ENCODE measurements around the gene OR2T2.
A peak's percentile ranks its signal among the peaks of the same experiment; 100 is the strongest.
"Not testable (repeated sequence)": the region's sequence is repeated elsewhere in the genome, so short reads cannot be mapped to it uniquely, and the experiment has no call there.

Gene OR2T2

GRCh38 chr1:248445399-248445798 lies at the start of gene OR2T2:
OR2T2 (plus strand) TSS chr1:248445637; CDS start chr1:248452798, 7,161 bp downstream.
- DNase-seq = not testable (repeated sequence)

GRCh38 chr1:248402748-248403147 lies 42.7 kb upstream of the OR2T2 start, which contains the start of gene OR2T1:
OR2T1 (plus strand) TSS chr1:248403048; CDS start chr1:248406148, 3,100 bp downstream.
- DNase-seq = no peak

- peak; percentile 44 for DNase-seq
These were observed 41.4 kb upstream of the OR2T2 start for GRCh38 chr1:248404024-248404423.

- DNase-seq = no peak
These were observed 38.4 kb upstream of the OR2T2 start for GRCh38 chr1:248406721-248407692.

GRCh38 chr1:248416226-248416625 lies 29.2 kb upstream of the OR2T2 start:
- no peak for DNase-seq

GRCh38 chr1:248417854-248418253 lies 27.6 kb upstream of the OR2T2 start:
- no peak for DNase-seq

- DNase-seq = no peak
These were observed 24.1 kb upstream of the OR2T2 start for GRCh38 chr1:248421384-248421783.

GRCh38 chr1:248427526-248428191 lies 17.8 kb upstream of the OR2T2 start:
- DNase-seq = not testable (repeated sequence)

GRCh38 chr1:248428192-248428533 lies 17.3 kb upstream of the OR2T2 start:
- not testable (repeated sequence) for DNase-seq

GRCh38 chr1:248431683-248432082 lies 13.8 kb upstream of the OR2T2 start:
- DNase-seq = not testable (repeated sequence)

GRCh38 chr1:248432201-248432600 lies 13.2 kb upstream of the OR2T2 start:
- DNase-seq = not testable (repeated sequence)

GRCh38 chr1:248433811-248434415 lies 11.5 kb upstream of the OR2T2 start:
- not testable (repeated sequence) for DNase-seq

- DNase-seq = not testable (repeated sequence)
These were observed 10.5 kb upstream of the OR2T2 start for GRCh38 chr1:248434913-248435312.

- not testable (repeated sequence) for DNase-seq
These were observed 9.1 kb upstream of the OR2T2 start for GRCh38 chr1:248436303-248436702.

- not testable (repeated sequence) for DNase-seq
These were observed 6.8 kb upstream of the OR2T2 start for GRCh38 chr1:248438668-248439067.

GRCh38 chr1:248439283-248439682 lies 6.2 kb upstream of the OR2T2 start:
- not testable (repeated sequence) for DNase-seq

GRCh38 chr1:248442500-248443277 lies 2.7 kb upstream of the OR2T2 start:
- not testable (repeated sequence) for DNase-seq

GRCh38 chr1:248444603-248445002 lies 834 bp upstream of the OR2T2 start:
- DNase-seq = not testable (repeated sequence)

GRCh38 chr1:248448409-248449074 lies 3.1 kb downstream of the OR2T2 start:
- DNase-seq = not testable (repeated sequence)

GRCh38 chr1:248449821-248450465 lies 4.5 kb downstream of the OR2T2 start:
- DNase-seq = not testable (repeated sequence)

GRCh38 chr1:248450466-248451145 lies 5.2 kb downstream of the OR2T2 start:
- DNase-seq = not testable (repeated sequence)

Measured in hematopoietic multipotent progenitor cell treated with erythropoietin and hydrocortisone succinate and interleukin-3 and kit ligand, for 6 days (in vitro differentiated cells).